T-helper 2 cell (primary cell): ENCODE measurements around the gene SORL1.

Experiments used
- DNase-seq, 5 experiments: peaks; one replicate each; pipeline versions ENCODE4 v3.0.0 to v3.0.0-alpha.2; 2012 to 2022

Gene SORL1

GRCh38 chr11:121665206-121665838 lies 213.2 kb downstream of the SORL1 start:
- DNase-seq, result no peak

- DNase-seq, result no peak
Measured at GRCh38 chr11:121667836-121668235, 215.7 kb downstream of the SORL1 start.

- DNase-seq, result no peak
Measured at GRCh38 chr11:121669422-121669821, 217.3 kb downstream of the SORL1 start.

- DNase-seq, result no peak
Measured at GRCh38 chr11:121670266-121670665, 218.2 kb downstream of the SORL1 start.

- no peak for DNase-seq
Measured at GRCh38 chr11:121670805-121671282, 218.7 kb downstream of the SORL1 start.

GRCh38 chr11:121671283-121672168 lies 219.4 kb downstream of the SORL1 start:
- no peak for DNase-seq

GRCh38 chr11:121672630-121673487 lies 220.7 kb downstream of the SORL1 start:
- DNase-seq, result no peak

- DNase-seq, result no peak
Measured at GRCh38 chr11:121681550-121682268, 229.6 kb downstream of the SORL1 start.
